GM12872 (cell line): ENCODE results near the gene CHCHD1.

Experiments used
- TF ChIP-seq, protein P1 (sequence below): IDR thresholded peaks from 3 replicates; pipeline ENCODE4 v1.5.1; 2011; ENCODE audit warnings: low read depth, mild to moderate bottlenecking, low read length, moderate library complexity; ENCODE audit not compliant: insufficient read depth

CHCHD1 gene

DNA sequence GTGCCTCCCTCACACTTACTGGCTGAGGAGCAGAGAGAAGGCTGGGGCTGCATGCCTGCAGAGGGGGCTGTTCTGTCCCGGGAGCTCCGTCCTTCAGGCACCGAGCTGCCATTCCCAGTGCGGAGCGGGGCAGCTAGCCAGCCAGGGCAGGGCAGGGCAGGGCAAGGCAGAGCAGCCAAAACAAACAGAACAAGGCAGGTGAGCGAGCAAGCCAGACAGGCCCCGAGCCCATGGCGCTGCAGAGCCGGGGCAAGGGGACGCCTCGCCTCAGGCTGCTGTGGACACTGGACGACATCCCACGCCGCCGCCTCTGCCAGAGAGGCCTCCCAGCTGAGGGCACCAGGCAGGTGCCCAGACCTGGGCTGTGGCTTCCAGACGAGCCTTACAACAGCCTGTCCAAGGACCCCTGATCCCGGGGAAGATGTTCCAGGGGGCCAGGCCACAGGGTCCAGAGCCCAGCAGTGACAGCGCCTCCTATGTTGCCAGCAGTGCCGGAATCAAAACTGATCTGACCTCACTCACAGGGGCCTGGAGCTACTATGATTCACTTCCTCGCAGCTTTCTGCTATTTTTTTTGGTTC, 37.8 kb downstream of the CHCHD1 start:
- TF ChIP-seq, protein P1, sequence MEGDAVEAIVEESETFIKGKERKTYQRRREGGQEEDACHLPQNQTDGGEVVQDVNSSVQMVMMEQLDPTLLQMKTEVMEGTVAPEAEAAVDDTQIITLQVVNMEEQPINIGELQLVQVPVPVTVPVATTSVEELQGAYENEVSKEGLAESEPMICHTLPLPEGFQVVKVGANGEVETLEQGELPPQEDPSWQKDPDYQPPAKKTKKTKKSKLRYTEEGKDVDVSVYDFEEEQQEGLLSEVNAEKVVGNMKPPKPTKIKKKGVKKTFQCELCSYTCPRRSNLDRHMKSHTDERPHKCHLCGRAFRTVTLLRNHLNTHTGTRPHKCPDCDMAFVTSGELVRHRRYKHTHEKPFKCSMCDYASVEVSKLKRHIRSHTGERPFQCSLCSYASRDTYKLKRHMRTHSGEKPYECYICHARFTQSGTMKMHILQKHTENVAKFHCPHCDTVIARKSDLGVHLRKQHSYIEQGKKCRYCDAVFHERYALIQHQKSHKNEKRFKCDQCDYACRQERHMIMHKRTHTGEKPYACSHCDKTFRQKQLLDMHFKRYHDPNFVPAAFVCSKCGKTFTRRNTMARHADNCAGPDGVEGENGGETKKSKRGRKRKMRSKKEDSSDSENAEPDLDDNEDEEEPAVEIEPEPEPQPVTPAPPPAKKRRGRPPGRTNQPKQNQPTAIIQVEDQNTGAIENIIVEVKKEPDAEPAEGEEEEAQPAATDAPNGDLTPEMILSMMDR = no peak

DNA sequence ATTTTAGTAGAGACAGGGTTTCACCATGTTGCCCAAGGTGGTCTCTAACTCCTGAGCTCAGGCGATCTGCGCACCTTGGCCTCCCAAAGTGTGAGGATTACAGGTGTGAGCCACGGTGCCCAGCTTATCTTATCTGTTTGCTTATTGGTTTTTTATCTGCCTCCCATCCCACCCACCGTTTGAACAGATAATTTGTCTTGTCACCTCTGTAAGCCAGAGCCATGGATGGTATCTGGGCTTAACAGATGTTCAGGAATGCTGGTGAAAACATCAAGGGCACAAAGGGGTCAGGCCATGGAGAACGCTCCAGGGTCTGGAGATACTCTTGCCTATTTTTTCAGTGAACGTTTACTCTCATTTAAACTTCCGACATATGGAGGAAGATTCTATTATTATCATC, 41.5 kb downstream of the CHCHD1 start:
- TF ChIP-seq, protein P1 = no peak

DNA sequence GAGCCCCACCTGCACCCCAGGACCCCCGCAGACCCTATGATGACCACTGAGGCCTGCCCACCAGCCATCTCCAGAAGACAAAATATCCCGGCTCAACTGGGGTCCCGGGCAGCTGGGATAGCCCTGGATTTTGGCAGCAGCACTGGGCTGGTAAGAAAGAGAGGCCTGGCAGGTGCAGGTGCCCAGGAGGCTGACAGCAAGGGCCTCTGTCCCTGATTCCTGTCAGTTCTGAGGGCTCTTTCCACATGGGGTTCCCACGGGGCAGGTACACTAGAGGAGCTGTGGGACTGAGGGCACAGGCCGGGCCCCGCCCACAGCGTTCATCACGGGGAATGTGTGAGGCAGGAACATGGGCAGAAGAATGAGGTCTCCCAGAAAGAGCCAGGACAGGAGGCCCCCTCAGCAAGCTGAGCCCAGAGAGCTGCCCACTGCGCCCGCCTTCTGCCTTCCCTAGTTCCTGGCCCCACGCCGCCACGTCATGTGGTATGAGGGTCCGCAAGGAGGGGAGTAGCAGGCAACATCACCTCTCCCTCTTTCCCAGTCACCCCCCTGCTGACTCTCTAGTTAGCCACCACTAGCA, 42.4 kb downstream of the CHCHD1 start:
- TF ChIP-seq, protein P1 = no peak

DNA sequence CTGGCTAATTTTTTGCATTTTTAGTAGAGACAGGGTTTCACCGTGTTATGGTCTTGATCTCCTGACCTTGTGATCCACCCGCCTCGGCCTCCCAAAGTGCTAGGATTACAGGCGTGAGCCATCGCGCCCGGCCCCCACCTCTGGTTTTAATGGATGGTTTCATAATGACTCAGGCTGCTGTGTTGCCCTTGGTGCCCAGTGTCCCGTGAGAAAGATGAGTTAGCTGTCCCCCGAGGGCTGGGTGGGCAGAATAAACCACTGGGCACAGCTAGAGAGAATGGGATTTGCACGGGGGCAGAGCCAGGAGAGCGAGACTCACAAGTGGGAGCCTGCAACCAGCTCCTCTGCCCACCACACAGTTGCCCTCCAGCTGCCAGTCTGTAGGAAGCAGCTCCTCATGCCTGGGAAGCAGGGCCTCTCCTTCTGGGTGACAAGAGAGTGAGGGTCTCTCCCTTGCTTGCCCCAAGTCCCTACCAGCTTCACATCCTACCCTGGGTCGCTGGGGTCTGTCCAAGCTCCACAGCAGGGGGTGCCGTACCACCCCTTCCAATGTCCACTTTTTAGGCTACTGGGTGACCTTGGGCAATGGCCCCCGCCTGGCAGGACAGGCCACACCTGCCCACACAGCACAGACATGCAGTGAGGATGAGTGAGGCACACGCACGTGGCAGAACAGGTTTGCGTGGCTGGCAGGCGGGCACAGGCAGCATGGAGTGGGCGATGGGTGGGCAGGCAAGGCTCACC, 45.7 kb downstream of the CHCHD1 start:
- TF ChIP-seq, protein P1 = no peak

DNA sequence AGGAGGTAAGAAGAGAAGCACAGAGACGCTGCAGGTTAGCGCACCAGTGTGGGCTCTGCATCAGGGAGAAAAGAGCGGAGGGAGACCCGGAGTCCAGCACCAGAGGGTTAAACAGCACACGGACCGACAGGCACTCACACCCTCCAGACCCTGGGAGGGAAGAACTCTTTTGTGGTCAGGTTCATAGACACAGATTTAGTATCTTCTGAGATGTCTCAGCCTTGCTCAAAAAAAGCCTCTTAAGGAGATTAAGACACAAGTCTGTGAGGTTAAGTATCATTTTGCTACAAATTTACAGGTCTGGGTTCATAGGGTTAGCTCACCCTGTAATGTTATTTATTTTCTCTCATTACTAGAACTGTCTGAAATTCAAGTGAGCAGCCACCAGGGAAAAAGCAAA, 46.3 kb downstream of the CHCHD1 start:
- TF ChIP-seq, protein P1 = no peak
